ENCODE data around the gene EPDR1.

EPDR1 gene

GRCh38 chr7:37956791-37957190 is 36.4 kb downstream of the EPDR1 start:
- Histone ChIP-seq H3K27ac (no peak overlapping the region), H3K4me3 (no peak overlapping the region)
- TF ChIP-seq, protein P1, sequence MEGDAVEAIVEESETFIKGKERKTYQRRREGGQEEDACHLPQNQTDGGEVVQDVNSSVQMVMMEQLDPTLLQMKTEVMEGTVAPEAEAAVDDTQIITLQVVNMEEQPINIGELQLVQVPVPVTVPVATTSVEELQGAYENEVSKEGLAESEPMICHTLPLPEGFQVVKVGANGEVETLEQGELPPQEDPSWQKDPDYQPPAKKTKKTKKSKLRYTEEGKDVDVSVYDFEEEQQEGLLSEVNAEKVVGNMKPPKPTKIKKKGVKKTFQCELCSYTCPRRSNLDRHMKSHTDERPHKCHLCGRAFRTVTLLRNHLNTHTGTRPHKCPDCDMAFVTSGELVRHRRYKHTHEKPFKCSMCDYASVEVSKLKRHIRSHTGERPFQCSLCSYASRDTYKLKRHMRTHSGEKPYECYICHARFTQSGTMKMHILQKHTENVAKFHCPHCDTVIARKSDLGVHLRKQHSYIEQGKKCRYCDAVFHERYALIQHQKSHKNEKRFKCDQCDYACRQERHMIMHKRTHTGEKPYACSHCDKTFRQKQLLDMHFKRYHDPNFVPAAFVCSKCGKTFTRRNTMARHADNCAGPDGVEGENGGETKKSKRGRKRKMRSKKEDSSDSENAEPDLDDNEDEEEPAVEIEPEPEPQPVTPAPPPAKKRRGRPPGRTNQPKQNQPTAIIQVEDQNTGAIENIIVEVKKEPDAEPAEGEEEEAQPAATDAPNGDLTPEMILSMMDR (IDR thresholded peaks at IDR 0.05): no peak
- DNase-seq (ENCODE audit: low spot score): no peak

DNA sequence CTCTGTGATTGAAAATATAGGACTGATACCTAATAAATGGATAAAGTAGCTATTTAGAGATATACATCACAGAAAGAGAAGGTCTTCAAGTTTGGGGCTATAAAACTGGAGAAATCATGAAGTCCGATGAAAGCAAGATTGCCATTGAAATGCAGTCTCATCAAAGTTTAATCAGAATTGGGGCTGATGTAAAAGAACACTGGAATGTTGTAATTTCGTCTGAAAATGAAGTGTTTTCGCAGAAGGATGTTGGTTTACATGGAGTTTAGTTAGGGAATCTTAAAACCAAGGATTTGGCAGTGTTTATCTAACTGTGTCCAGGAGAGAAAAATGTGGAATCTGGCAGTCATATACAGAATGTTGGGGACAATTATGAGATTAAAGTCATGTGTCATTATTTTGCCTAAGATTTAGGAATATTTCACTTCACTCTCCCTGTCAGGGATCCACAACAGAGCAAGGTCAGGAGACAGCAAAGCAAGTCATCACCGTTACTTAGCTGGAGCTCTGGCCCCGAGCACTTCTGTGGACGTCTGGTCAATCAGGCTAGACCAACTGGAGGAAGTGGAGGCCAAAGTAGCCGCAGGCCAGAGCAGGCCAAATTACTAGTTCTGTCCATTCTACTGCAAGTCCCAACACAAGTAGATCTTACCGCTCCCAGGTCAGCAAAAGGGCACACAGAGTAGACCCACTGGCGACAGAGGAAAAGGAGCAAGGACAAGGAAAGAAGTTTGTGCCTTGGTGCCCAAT is 37.0 kb downstream of the EPDR1 start:
- Histone ChIP-seq H3K27ac (no peak overlapping the region), H3K4me3 (no peak overlapping the region)
- no peak for DNase-seq (ENCODE audit: low spot score)
- TF ChIP-seq, protein P1 (IDR thresholded peaks at IDR 0.05): no peak

- Histone ChIP-seq H3K4me3 (no peak overlapping the region), H3K27ac (no peak overlapping the region)
- no peak for DNase-seq (ENCODE audit: low spot score)
- TF ChIP-seq, protein P1 (IDR thresholded peaks at IDR 0.05): no peak
Measured at GRCh38 chr7:37960483-37960882, 40.0 kb downstream of the EPDR1 start.

- no peak for DNase-seq (ENCODE audit: low spot score)
- no peak overlapping the region for H3K27ac ChIP-seq
- TF ChIP-seq, protein P1 (IDR thresholded peaks at IDR 0.05): no peak
- H3K4me3 ChIP-seq: no peak overlapping the region
Measured at GRCh38 chr7:37961251-37961650, 40.8 kb downstream of the EPDR1 start.

GRCh38 chr7:37964196-37964595 is 43.8 kb downstream of the EPDR1 start:
- no peak for DNase-seq (ENCODE audit: low spot score)
- no peak overlapping the region for H3K27ac ChIP-seq
- TF ChIP-seq, protein P1 (IDR thresholded peaks at IDR 0.05): no peak
- H3K4me3 ChIP-seq: no peak overlapping the region

DNA sequence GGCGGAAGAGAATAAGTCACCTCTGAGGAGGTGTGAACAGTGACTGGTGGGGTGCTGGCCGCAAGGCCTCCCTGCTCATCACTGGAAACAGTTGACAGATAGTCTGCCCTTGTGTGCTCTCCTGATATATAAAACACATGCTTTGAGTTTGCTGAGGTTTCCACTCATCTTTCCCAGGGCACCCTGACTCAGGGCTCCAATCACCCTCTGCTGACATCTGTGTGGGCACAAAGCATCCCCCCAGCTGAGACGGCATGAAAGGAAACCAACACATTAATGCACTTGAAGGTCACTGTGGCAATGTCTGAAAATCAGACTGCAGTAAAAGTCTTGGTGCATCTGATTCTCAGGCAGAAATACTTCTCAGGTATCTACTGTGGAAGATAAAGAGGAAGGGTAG is 49.8 kb downstream of the EPDR1 start:
- no peak for DNase-seq (ENCODE audit: low spot score)
- TF ChIP-seq, protein P1 (IDR thresholded peaks at IDR 0.05): no peak
- Histone ChIP-seq H3K4me3 (no peak overlapping the region), H3K27ac (no peak overlapping the region)

DNA sequence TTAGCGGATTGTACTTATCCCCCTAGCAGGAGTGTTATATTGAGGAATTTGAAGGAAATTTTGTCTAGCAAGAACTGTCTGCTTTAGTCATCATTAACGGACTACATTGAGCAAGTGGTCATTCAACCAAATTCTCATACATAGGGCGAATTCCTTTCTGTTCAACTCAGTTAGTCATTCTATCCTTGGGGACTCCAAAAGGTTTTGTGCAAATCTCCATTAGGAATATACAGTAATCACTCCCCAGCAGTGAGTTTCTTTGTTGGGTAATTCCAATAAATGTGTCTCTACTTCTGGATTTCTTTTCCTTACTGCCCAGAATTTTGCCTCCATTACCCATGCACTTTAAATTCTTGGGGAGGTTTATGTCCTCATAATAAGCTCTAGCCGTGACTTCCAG is 51.1 kb downstream of the EPDR1 start:
- no peak overlapping the region for H3K4me3 ChIP-seq
- no peak overlapping the region for H3K27ac ChIP-seq
- no peak for DNase-seq (ENCODE audit: low spot score)
- TF ChIP-seq, protein P1 (IDR thresholded peaks at IDR 0.05): no peak

Measured in coronary artery (tissue), 2 donors.